Endothelial cell of umbilical vein (primary cell): ENCODE results near the gene MORC2. TPM values are rescaled to one million over a fixed set of nuclear protein-coding genes. Genes with fewer than 3 reads are reported as not detected.

Source experiments
- BruUV-seq: library from RNA; stranded (reverse); fragments of 400-500 nt; replicated peaks from 2 replicates; lab custom pipeline; 2021; lab: Mats Ljungman, UMichigan
- CTCF ChIA-PET: fragments of 300-600, 350-600 bp; sonication (Branson Sonifier 250); formaldehyde crosslinking; loops from one replicate; lab custom pipeline; 2021; ENCODE audit warnings: antibody characterized with exemption, inconsistent platforms; lab: Charles Lee
- POLR2A ChIA-PET: fragments of 300-600, 350-600 bp; sonication (Branson Sonifier 250); formaldehyde crosslinking; loops from one replicate; lab custom pipeline; 2021; ENCODE audit warnings: antibody characterized with exemption, inconsistent platforms; lab: Charles Lee
- DNase-seq: peaks from one replicate; pipeline ENCODE4 v3.0.0-alpha.2; 2011; ENCODE audit warnings: low read depth, low spot score
- FAIRE-seq: peaks from 2 replicates; lab custom pipeline; 2011; peaks lifted over from hg19 to GRCh38; lab: Jason Lieb, UNC
- H2AFZ ChIP-seq: 2 replicates; pipeline ENCODE4 v1.6.0; 2012; ENCODE audit warnings: low read depth, low read length, control low read depth, inconsistent platforms
- H3K27ac ChIP-seq: 2 replicates; pipeline ENCODE4 v1.5.1; 2011; ENCODE audit warnings: low read depth, mild to moderate bottlenecking, control low read depth, low read length, moderate library complexity; ENCODE audit not compliant: insufficient read depth
- H3K27me3 ChIP-seq, 2 experiments: 2 replicates each; pipeline versions ENCODE4 v1.6.0 to v1.6.1; 2011; ENCODE audit warnings: low read length in 2 of 2, mixed read lengths in 1 of 2; ENCODE audit not compliant: control insufficient read depth in 2 of 2, insufficient read depth in 2 of 2
- H3K36me3 ChIP-seq, 2 experiments: 2 replicates in 1 of 2; 3 replicates in 1 of 2; pipeline ENCODE4 v1.5.1; 2011; ENCODE audit warnings: low read length in 2 of 2, mild to moderate bottlenecking in 1 of 2, moderate library complexity in 1 of 2; ENCODE audit not compliant: control insufficient read depth in 2 of 2, insufficient read depth in 2 of 2; ENCODE audit errors: extremely low read depth in 1 of 2
- H3K4me1 ChIP-seq: 3 replicates; pipeline ENCODE4 v1.5.1; 2011; ENCODE audit warnings: mild to moderate bottlenecking, low read length; ENCODE audit not compliant: control insufficient read depth, insufficient read depth; ENCODE audit errors: extremely low read depth
- H3K4me2 ChIP-seq: 2 replicates; pipeline ENCODE4 v1.6.1; 2011; ENCODE audit warnings: low read length, control low read depth, mixed read lengths; ENCODE audit not compliant: insufficient read depth
- H3K4me3 ChIP-seq, 3 experiments: fragments of 200-600 bp in 1 of 3; sonication (generic), shearing (Covaris generic) in 1 of 3; replicated peaks in 1 of 3; 2 replicates each; pipeline ENCODE4 v1.5.1; 2011 to 2016; ENCODE audit warnings: control low read depth in 3 of 3, low read length in 3 of 3, mild to moderate bottlenecking in 2 of 3, inconsistent platforms in 1 of 3, low read depth in 1 of 3, moderate library complexity in 1 of 3; ENCODE audit not compliant: insufficient read depth in 1 of 3
- H3K79me2 ChIP-seq: 2 replicates; pipeline ENCODE4 v1.6.0; 2012; ENCODE audit warnings: low read length, inconsistent platforms; ENCODE audit not compliant: control insufficient read depth, insufficient read depth
- H3K9ac ChIP-seq: replicated peaks from 2 replicates; pipeline ENCODE3; 2011; ENCODE audit warnings: low read length, control low read depth; ENCODE audit not compliant: insufficient read depth; ENCODE audit errors: extremely low read depth
- H3K9me1 ChIP-seq: replicated peaks from 3 replicates; pipeline ENCODE4 v1.6.0; 2011; ENCODE audit warnings: mild to moderate bottlenecking, low read length; ENCODE audit not compliant: control insufficient read depth, insufficient read depth; ENCODE audit errors: extremely low read depth
- H3K9me3 ChIP-seq: replicated peaks from 2 replicates; pipeline ENCODE4 v1.5.1; 2012; ENCODE audit warnings: low read length, inconsistent platforms; ENCODE audit not compliant: control insufficient read depth, insufficient read depth
- H4K20me1 ChIP-seq: replicated peaks from 2 replicates; pipeline ENCODE3; 2011; ENCODE audit warnings: mild to moderate bottlenecking, low read length; ENCODE audit not compliant: control insufficient read depth, insufficient read depth; ENCODE audit errors: extremely low read depth
- CTCF ChIP-seq, 2 donors: IDR thresholded peaks; 1 replicate in 1 of 2; 2 replicates in 1 of 2; pipeline ENCODE4 v1.5.1; 2011; ENCODE audit warnings: low read length in 2 of 2, mild to moderate bottlenecking in 2 of 2, moderate library complexity in 2 of 2, control low read depth in 1 of 2, inconsistent platforms in 1 of 2, low read depth in 1 of 2; ENCODE audit not compliant: insufficient read depth in 1 of 2; ENCODE audit errors: extremely low read depth in 1 of 2
- EZH2 ChIP-seq: IDR thresholded peaks from 2 replicates; pipeline ENCODE4 v1.6.1; 2012; ENCODE audit warnings: borderline replicate concordance, low read depth, mild to moderate bottlenecking, moderate library complexity, low read length, inconsistent platforms; ENCODE audit not compliant: severe bottlenecking
- FOS ChIP-seq: IDR thresholded peaks from 2 replicates; pipeline ENCODE4 v1.6.1; 2011; ENCODE audit warnings: mild to moderate bottlenecking, low read length, moderate library complexity, borderline replicate concordance; ENCODE audit not compliant: insufficient read depth
- GATA2 ChIP-seq: IDR thresholded peaks from 2 replicates; pipeline ENCODE4 v1.7.0; 2011; ENCODE audit warnings: low read depth, mild to moderate bottlenecking, moderate library complexity, mixed read lengths, low read length; ENCODE audit not compliant: insufficient read length, insufficient read depth
- JUN ChIP-seq: IDR thresholded peaks from 2 replicates; pipeline ENCODE4 v1.6.1; 2011; ENCODE audit warnings: borderline replicate concordance, low read depth; ENCODE audit not compliant: insufficient read length, insufficient read depth
- MAX ChIP-seq: IDR thresholded peaks from 2 replicates; pipeline ENCODE4 v1.6.1; 2011; ENCODE audit not compliant: insufficient read depth, insufficient read length
- MYC ChIP-seq: IDR thresholded peaks from one replicate; pipeline ENCODE4 v1.6.1; 2011; ENCODE audit warnings: mild to moderate bottlenecking, low read depth, low read length
- POLR2A ChIP-seq: IDR thresholded peaks from 2 replicates; pipeline ENCODE4 v1.6.1; 2012; ENCODE audit warnings: low read depth, mild to moderate bottlenecking, control low read depth, low read length
- POLR2AphosphoS5 ChIP-seq: IDR thresholded peaks from 2 replicates; pipeline ENCODE4 v1.6.1; 2012; ENCODE audit warnings: low read depth, mild to moderate bottlenecking, control low read depth, low read length, moderate library complexity; ENCODE audit not compliant: insufficient read depth
- dilution Hi-C: fragments of 300-500 bp; cut with MboI; formaldehyde crosslinking; loops from one replicate; pipeline ENCODE4 v1.15.0; 2019; ENCODE audit warnings: low sequenced_read_pairs; ENCODE audit not compliant: extremely low pct_ligation_motif_present
- intact Hi-C: fragments of 100-400 bp; cut with micrococcal nuclease; formaldehyde crosslinking; loops from one replicate; pipeline ENCODE4 v1.10.0; 2022
- polyA plus RNA-seq, 4 experiments: library from polyadenylated mRNA; depleted of rRNA in 3 of 4; stranded (reverse) in 3 of 4; unstranded in 1 of 4; fragments of >200 nt; gene quantifications; 2 replicates each; pipeline versions ENCODE4 v1.2.1 to v1.2.3, GENCODE V29; 2011 to 2012; ENCODE audit warnings: missing spikeins in 1 of 4
- total RNA-seq: library from RNA; stranded (reverse); gene quantifications from 2 replicates; pipeline ENCODE4 v1.2.3, GENCODE V29; 2021

Gene MORC2
- total and polyA plus RNA-seq, 2 donors (not counting 3 experiments of a cell fraction or from before 2014, with no cell fraction given): 11.6 to 34.7 TPM

- H4K20me1 ChIP-seq: no peaks in the 10 kb centered on the region
- FAIRE-seq (no peak), DNase-seq (no peak)
- H3K4me2 ChIP-seq: no peak overlapping the region
- no peaks in the 10 kb centered on the region for H3K79me2 ChIP-seq
- no peak for TF ChIP-seq GATA2
- TF ChIP-seq MYC: no peak
- no peak for TF ChIP-seq EZH2
- TF ChIP-seq FOS: no peak
- TF ChIP-seq JUN: no peak
- no peak for TF ChIP-seq MAX
- TF ChIP-seq POLR2A: no peak
- no peak for TF ChIP-seq POLR2AphosphoS5
- no peak for TF ChIP-seq CTCF (IDR thresholded peaks at IDR 0.05; ENCODE audit: extremely low read depth in 1 of 2, insufficient read depth in 1 of 2, low read depth in 1 of 2, low read length in 2 of 2)
- no peak overlapping the region for H3K4me3 ChIP-seq
- intact Hi-C loops (loop anchor here (5.0 kb wide), 1 partner anchor 331 kb away; the partner anchor contains the start of gene PES1), dilution Hi-C loops (no loop called here)
- no TSS peak for BruUV-seq
- no peak overlapping the region for H3K9ac ChIP-seq
- no peaks in the 10 kb centered on the region for H3K9me1 ChIP-seq
- H3K36me3 ChIP-seq: peaks cover 2 to 25% of the 10 kb centered on the region in 2 experiments
- H3K27ac ChIP-seq: no peak overlapping the region
- H3K9me3 ChIP-seq: no peaks in the 10 kb centered on the region
- ChIA-PET CTCF (interaction anchor here (1.4 to 7.6 kb wide), 4 partner anchors 15 to 289 kb away, joined by 4 to 231 read pairs (median 10); no protein-coding TSS in a partner anchor), POLR2A (no interaction called here)
- H2AFZ ChIP-seq: no peak overlapping the region
- H3K4me1 ChIP-seq: peaks cover 13% of the 10 kb centered on the region
- H3K27me3 ChIP-seq: no peaks in the 10 kb centered on the region
Measured at GRCh38 chr22:30923168-30923900, 45.2 kb downstream of the MORC2 start.
